ENCODE data around the gene NOTCH4.
"Not testable (repeated sequence)": the region's sequence is repeated elsewhere in the genome, so short reads cannot be mapped to it uniquely, and the experiment has no call there.

NOTCH4 gene

GRCh38 chr6:32223258-32224235 is at the start of gene NOTCH4:
TSS of gene NOTCH4 (minus strand) at chr6:32224067. CDS start at chr6:32223928, 139 bp downstream.
- no peak for DNase-seq

GRCh38 chr6:32271429-32271828 is 47.6 kb upstream of the NOTCH4 start:
- DNase-seq, result no peak

GRCh38 chr6:32268459-32268858 is 44.6 kb upstream of the NOTCH4 start:
- not testable (repeated sequence) for DNase-seq

- no peak for DNase-seq
Measured at GRCh38 chr6:32267035-32267434, 43.2 kb upstream of the NOTCH4 start.

- DNase-seq, result not testable (repeated sequence)
Measured at GRCh38 chr6:32257262-32257661, 33.4 kb upstream of the NOTCH4 start.

GRCh38 chr6:32255199-32256153 is 31.6 kb upstream of the NOTCH4 start:
- DNase-seq, result no peak

GRCh38 chr6:32254761-32255198 is 30.9 kb upstream of the NOTCH4 start:
- DNase-seq, result no peak

GRCh38 chr6:32252331-32253009 is 28.6 kb upstream of the NOTCH4 start:
- no peak for DNase-seq

- no peak for DNase-seq
Measured at GRCh38 chr6:32249262-32249661, 25.4 kb upstream of the NOTCH4 start.

- no peak for DNase-seq
Measured at GRCh38 chr6:32247401-32247800, 23.5 kb upstream of the NOTCH4 start.

GRCh38 chr6:32244946-32245398 is 21.1 kb upstream of the NOTCH4 start:
- no peak for DNase-seq

GRCh38 chr6:32244270-32244669 is 20.4 kb upstream of the NOTCH4 start:
- DNase-seq, result no peak

- DNase-seq, result not testable (repeated sequence)
Measured at GRCh38 chr6:32242318-32242813, 18.5 kb upstream of the NOTCH4 start.

- no peak for DNase-seq
Measured at GRCh38 chr6:32240686-32241085, 16.8 kb upstream of the NOTCH4 start.

GRCh38 chr6:32239462-32239861 is 15.6 kb upstream of the NOTCH4 start:
- no peak for DNase-seq

GRCh38 chr6:32234934-32235333 is 11.1 kb upstream of the NOTCH4 start:
- no peak for DNase-seq

- DNase-seq, result no peak
Measured at GRCh38 chr6:32226434-32226833, 2.6 kb upstream of the NOTCH4 start.

- no peak for DNase-seq
Measured at GRCh38 chr6:32224696-32225095, 829 bp upstream of the NOTCH4 start.

- DNase-seq, result no peak
Measured at GRCh38 chr6:32222333-32223230, 1.3 kb downstream of the NOTCH4 start.

GRCh38 chr6:32220021-32220420 is 3.8 kb downstream of the NOTCH4 start:
- DNase-seq, result no peak

GRCh38 chr6:32218167-32218566 is 5.7 kb downstream of the NOTCH4 start:
- no peak for DNase-seq

Measured in NCI-H1694 treated with DMSO at 0.1 percent for 48 hours (cell line).